ENCODE data around the gene GPR89B.

- TF ChIP-seq LEF1 (IDR thresholded peaks at IDR 0.05; ENCODE audit: borderline replicate concordance) (no peak), FOXK2 (IDR thresholded peaks at IDR 0.05) (no peak), L3MBTL2 (conservative IDR thresholded peaks at IDR 0.05) (no peak), FOXM1 (IDR thresholded peaks at IDR 0.05; ENCODE audit: borderline replicate concordance) (no peak), SUZ12 (IDR thresholded peaks at IDR 0.05) (no peak), HDGF (IDR thresholded peaks at IDR 0.05; ENCODE audit: borderline replicate concordance) (no peak), FOXA1 (IDR thresholded peaks at IDR 0.05) (no peak)
- TF ChIP-seq, protein P1, sequence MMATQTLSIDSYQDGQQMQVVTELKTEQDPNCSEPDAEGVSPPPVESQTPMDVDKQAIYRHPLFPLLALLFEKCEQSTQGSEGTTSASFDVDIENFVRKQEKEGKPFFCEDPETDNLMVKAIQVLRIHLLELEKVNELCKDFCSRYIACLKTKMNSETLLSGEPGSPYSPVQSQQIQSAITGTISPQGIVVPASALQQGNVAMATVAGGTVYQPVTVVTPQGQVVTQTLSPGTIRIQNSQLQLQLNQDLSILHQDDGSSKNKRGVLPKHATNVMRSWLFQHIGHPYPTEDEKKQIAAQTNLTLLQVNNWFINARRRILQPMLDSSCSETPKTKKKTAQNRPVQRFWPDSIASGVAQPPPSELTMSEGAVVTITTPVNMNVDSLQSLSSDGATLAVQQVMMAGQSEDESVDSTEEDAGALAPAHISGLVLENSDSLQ (IDR thresholded peaks at IDR 0.05) = no peak
Observed at GRCh38 chr1:147907786-147908509, 20.3 kb upstream of the GPR89B start.

Measured in HEK293T (cell line).